AG09319 (cell line): ENCODE results near the gene NR1D1.
A peak's percentile ranks its signal among the peaks of the same experiment; 100 is the strongest.

Experiments
- DNase-seq: peaks from one replicate; pipeline ENCODE4 v3.0.0-alpha.2; 2010; ENCODE audit warnings: low read depth; ENCODE audit errors: extremely low read depth
- CTCF ChIP-seq: IDR thresholded peaks from 2 replicates; pipeline ENCODE4 v1.5.1; 2011; ENCODE audit warnings: low read depth, mild to moderate bottlenecking, inconsistent platforms, low read length, moderate library complexity

The NR1D1 gene

GRCh38 chr17:40072040-40072734 is 28.2 kb downstream of the NR1D1 start:
- no peak for TF ChIP-seq CTCF
- no peak for DNase-seq

GRCh38 chr17:40071313-40072039 is 28.9 kb downstream of the NR1D1 start:
- TF ChIP-seq CTCF: no peak
- DNase-seq: no peak

DNA sequence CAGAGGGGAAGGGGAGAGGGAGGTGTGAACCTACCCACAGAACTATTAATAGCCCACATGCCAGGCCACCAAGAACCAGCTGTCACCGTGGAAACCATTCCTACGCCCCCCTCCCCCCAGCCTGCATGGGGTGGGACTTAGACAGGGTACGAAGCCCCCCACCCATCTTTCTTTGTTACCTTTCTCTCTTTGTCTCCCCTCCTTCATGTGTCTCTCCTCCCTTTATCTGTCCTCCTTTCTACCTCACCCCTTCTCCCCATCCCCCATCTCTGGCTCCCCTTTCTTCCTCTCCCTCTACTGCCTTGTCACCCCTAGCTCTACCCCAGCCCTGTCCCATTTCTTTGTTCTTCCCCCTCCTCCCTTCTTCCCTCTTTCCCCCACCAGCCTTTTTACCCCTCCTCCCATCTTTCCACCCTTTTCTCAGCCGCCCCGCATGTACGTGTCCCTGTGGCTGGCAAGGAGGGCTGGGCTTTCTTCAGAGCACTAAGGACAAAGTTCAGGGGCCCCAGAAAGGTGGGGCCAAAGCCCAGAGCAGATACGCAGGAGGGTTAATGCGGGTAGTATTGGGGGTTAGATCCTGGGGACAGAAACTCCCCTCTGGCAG is 29.6 kb downstream of the NR1D1 start:
- TF ChIP-seq CTCF: no peak
- DNase-seq: no peak

DNA sequence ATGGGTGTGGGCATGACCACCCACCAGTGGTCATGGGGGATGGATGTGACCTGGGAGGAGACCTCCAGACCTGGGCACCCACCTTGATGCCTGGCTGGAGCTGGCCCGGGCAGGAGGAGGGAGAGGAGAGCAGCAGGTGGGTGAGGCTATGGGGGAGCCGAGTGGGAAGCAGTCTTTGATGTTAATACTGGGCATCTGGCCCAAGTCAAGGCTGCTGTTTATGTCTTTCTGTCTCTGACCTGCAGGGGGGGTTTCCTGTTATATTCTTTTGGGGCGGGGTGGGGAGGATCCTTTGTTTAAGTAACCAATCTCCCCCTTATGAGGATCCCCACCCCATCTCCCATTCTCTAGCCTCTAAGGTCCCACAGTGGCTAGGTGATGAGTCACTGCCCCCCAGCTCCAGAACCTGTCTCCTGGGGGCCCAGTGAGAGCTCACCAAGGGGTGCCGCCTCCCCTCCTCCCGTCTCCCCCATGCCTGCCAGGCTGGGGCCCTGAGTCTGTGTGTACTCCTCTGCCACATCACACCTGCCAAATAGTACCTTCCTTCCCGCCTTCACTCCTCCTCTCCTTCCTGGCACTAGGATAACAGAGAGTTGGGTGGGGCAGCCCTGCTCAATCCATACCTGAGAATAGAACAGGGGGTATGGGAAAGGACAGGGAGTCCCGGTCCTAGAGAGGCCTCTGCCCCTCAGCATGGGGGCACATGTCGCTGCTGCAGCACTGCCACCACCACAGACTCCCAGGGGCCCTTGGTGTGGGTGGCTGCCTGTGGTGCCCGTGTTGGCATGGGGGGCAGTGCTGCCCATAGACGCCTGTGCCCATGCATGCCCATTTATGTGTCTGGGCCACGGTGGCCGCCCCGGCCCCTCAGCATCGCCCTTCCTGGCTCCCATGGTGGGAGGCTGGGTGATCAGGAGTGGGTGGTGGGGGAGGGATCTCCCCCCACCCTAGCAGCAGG is 30.4 kb downstream of the NR1D1 start:
- TF ChIP-seq CTCF: peak; percentile 32
- DNase-seq: no peak

DNA sequence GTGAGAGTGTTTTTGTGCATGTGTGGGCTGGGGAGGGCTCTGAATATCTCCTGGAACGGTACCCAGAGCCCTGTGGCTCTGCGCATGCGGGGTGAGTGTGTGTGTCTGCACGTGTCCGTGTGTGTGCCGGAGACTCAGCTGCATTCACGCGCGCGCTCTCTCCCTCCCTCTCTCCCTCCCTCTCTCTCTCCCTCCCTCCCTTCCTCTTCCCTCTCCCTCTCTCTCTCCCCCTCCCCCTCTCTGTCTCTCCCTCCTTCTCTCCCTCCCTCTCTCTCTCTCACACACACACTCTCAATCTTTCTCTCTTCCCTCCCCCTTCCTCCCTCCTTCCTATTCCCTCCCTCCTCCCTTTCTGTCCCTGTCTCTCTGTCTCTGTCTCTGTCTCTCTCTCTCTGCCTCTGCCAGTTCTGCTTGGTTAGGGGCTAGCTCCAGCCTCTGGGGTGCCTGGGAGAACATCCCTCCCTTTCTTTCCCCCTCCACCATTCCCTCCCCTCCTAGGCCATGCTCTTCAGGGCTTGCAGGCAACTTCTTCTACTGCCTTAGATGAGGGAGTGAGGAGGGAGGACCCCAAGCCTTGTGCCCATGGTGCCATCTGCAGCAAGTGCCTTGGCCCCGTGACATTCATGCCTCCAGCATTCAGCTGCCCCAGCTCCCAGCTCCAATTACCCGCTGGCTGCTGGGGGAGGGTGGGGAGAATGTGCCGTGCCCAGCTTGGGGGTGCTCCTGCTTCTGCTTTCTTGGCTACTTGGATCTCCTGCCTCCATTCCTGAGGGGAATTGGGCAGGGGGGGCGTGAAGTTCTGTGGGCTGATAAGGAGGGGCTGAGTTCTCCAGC is 31.3 kb downstream of the NR1D1 start:
- TF ChIP-seq CTCF: no peak
- DNase-seq: peak; percentile 89

DNA sequence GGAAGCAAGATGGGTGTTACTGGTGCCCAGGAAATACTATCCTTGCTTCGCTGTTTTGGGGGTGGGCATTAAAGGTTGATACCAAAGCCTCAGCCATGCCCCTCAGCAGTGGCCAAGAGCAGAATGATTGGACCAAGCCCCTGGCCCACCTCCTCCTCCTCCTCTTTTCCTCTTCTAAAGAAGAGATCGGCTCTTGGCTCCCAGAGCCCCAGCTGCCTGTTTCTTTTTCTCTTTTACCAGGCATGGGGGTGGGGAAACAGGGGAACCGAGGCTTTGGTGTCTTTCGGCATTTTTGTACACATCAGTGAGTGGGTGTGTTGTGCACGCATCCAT is 31.8 kb downstream of the NR1D1 start:
- DNase-seq: no peak
- no peak for TF ChIP-seq CTCF
